ENCODE results near the gene SETD2. TPM values are rescaled to one million over a fixed set of nuclear protein-coding genes. Genes with fewer than 3 reads are reported as not detected.

Gene SETD2
- total and polyA plus RNA-seq, 2 donors from 2014 or later, result 10.5 to 49.9 TPM

DNA sequence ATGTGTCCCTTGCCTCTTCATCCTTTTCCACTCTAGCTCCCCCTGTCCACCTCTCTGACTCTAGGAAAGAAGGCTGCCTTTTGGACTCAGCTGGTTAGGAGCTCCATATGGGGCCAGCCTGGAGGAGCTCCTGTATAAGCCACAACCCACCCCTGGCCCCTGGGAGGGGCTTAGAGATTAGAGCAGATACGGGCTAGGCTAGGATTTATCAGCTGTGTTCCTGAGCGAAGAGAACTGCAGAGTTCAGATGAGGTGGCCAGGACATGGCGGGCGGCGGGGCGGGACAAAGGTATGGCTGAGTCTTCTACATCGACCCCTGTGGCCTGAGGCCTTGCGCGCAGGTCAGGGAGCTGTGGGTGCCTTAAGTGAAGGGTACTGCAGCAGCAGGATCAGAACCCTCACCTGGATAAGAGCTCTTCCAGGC, 176.6 kb downstream of the SETD2 start:
- Histone ChIP-seq H3K9ac (ENCODE audit: low read length in 3 of 3) (no peak overlapping the region), H3K27me3 (ENCODE audit: control insufficient read depth, insufficient read depth, low read length) (no peaks in the 10 kb centered on the region), H3K4me3 (ENCODE audit: low read length in 3 of 3) (no peak overlapping the region), H3K36me3 (ENCODE audit: control insufficient read depth in 2 of 3, insufficient read depth in 3 of 3, low read length in 3 of 3) (peaks cover 0 to 3% (median 2%) of the 10 kb centered on the region in 3 donors), H3K9me3 (ENCODE audit: control insufficient read depth in 2 of 3, insufficient read depth in 1 of 3, low read length in 3 of 3) (no peaks in the 10 kb centered on the region), H3K4me1 (ENCODE audit: control insufficient read depth in 2 of 3, insufficient read depth in 2 of 3, low read depth in 1 of 3, low read length in 3 of 3) (peaks cover 0 to 18% (median 0%) of the 10 kb centered on the region in 3 donors), H3K27ac (ENCODE audit: low read depth in 2 of 2, low read length in 2 of 2) (no peak overlapping the region)
- FAIRE-seq (no peak), DNase-seq (peak in 1 of 5 donors; percentile 67)
- TF ChIP-seq, protein P1, sequence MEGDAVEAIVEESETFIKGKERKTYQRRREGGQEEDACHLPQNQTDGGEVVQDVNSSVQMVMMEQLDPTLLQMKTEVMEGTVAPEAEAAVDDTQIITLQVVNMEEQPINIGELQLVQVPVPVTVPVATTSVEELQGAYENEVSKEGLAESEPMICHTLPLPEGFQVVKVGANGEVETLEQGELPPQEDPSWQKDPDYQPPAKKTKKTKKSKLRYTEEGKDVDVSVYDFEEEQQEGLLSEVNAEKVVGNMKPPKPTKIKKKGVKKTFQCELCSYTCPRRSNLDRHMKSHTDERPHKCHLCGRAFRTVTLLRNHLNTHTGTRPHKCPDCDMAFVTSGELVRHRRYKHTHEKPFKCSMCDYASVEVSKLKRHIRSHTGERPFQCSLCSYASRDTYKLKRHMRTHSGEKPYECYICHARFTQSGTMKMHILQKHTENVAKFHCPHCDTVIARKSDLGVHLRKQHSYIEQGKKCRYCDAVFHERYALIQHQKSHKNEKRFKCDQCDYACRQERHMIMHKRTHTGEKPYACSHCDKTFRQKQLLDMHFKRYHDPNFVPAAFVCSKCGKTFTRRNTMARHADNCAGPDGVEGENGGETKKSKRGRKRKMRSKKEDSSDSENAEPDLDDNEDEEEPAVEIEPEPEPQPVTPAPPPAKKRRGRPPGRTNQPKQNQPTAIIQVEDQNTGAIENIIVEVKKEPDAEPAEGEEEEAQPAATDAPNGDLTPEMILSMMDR (IDR thresholded peaks at IDR 0.05; ENCODE audit: borderline replicate concordance, extremely low read depth, insufficient read depth), result no peak
- intact Hi-C loops (cut with DNase I), result no loop called here

DNA sequence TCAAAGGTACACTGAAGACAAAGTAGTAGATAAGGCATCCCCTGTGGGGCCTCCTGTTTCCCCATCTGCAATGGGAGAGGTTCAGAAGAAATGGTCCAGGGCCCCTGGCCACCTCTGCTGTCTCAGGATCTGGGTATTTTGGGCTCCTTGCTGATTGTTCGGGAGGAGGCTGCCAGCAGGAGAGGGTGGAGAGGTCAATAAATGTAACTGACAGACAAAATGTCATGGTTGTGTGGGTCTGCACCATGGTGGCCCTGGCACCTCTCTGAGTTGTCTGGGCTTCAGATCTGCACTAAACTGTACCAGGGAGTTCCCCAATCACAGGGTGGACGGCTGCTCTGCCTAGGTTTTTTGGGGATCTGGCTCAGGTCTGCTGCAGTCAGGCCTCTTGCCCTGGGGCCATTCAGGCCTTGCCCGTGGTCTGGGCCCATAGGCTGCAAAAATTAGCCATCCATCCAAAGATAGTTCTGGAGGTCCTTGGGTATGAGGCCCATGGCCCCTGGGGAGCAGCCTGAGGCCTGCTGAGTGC, 177.1 kb downstream of the SETD2 start:
- intact Hi-C loops (cut with DNase I), result no loop called here

DNA sequence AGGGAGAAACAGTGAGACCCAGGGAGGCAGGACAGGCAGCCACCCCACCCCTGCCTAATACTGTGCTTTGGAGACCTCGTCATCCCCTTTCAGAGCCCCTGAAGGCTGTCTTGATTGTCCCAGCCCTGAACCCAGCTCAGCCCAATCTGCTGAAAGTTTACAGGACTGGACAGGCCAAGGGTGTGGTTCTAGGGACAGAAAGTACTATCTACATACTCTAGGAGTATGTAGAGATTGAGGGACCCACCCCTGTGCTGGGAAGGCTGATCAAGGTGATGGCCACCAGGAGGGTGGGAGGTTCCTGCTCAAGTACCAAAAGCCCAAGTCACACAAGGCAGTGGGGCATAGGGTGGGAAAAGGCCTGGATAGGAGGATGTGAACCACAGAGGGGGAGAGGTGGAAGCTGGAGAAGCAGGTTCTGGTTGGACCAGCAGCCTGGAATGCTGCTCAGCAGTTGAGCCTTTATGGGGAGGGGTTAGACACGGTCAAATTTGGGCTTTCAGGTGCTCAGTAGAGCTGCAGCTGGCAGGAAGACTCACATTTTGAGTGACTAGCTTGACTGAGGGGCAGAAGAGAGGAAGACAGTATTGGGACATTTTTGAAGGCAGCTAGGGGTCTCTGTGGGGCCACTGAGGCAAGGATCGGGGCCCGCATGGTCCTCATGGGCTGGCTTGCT, 177.7 kb downstream of the SETD2 start:
- TF ChIP-seq, protein P1 (IDR thresholded peaks at IDR 0.05; ENCODE audit: borderline replicate concordance, extremely low read depth, insufficient read depth), result no peak

More for the DNA sequence above, 177.1 kb downstream of the SETD2 start:
- H3K27me3 ChIP-seq (ENCODE audit: control insufficient read depth, insufficient read depth, low read length), result no peaks in the 10 kb centered on the region
- no peaks in the 10 kb centered on the region for H3K9me3 ChIP-seq (ENCODE audit: control insufficient read depth in 2 of 3, insufficient read depth in 1 of 3, low read length in 3 of 3)
- H3K4me1 ChIP-seq (ENCODE audit: control insufficient read depth in 2 of 3, insufficient read depth in 2 of 3, low read depth in 1 of 3, low read length in 3 of 3), result peaks cover 0 to 21% (median 0%) of the 10 kb centered on the region in 3 donors
- H3K4me3 ChIP-seq (ENCODE audit: low read length in 3 of 3), result no peak overlapping the region
- no peak for FAIRE-seq
- H3K27ac ChIP-seq (ENCODE audit: low read depth in 2 of 2, low read length in 2 of 2), result no peak overlapping the region
- DNase-seq, result peak in 1 of 5 donors; percentile 52
- TF ChIP-seq, protein P1 (IDR thresholded peaks at IDR 0.05; ENCODE audit: borderline replicate concordance, extremely low read depth, insufficient read depth), result no peak
- no peak overlapping the region for H3K9ac ChIP-seq (ENCODE audit: low read length in 3 of 3)
- H3K36me3 ChIP-seq (ENCODE audit: control insufficient read depth in 2 of 3, insufficient read depth in 3 of 3, low read length in 3 of 3), result peaks cover 0 to 2% (median 2%) of the 10 kb centered on the region in 3 donors

More for the DNA sequence above, 177.7 kb downstream of the SETD2 start:
- no peak for FAIRE-seq
- peaks cover 0 to 26% (median 0%) of the 10 kb centered on the region in 3 donors for H3K4me1 ChIP-seq (ENCODE audit: control insufficient read depth in 2 of 3, insufficient read depth in 2 of 3, low read depth in 1 of 3, low read length in 3 of 3)
- no peak overlapping the region for H3K4me3 ChIP-seq (ENCODE audit: low read length in 3 of 3)
- no peak overlapping the region for H3K27ac ChIP-seq (ENCODE audit: low read depth in 2 of 2, low read length in 2 of 2)
- H3K27me3 ChIP-seq (ENCODE audit: control insufficient read depth, insufficient read depth, low read length), result no peaks in the 10 kb centered on the region
- peaks cover 0 to 2% (median 0%) of the 10 kb centered on the region in 3 donors for H3K36me3 ChIP-seq (ENCODE audit: control insufficient read depth in 2 of 3, insufficient read depth in 3 of 3, low read length in 3 of 3)
- no peaks in the 10 kb centered on the region for H3K9me3 ChIP-seq (ENCODE audit: control insufficient read depth in 2 of 3, insufficient read depth in 1 of 3, low read length in 3 of 3)
- intact Hi-C loops (cut with DNase I), result no loop called here
- peak in 1 of 5 donors; percentile 11 for DNase-seq
- H3K9ac ChIP-seq (ENCODE audit: low read length in 3 of 3), result no peak overlapping the region

Measured in kidney (tissue), 14 donors.